Cardiac muscle cell (in vitro differentiated cells and primary cell): Measurements from ENCODE around the gene NR1H2. TPM values are rescaled to one million over a fixed set of nuclear protein-coding genes. Genes with fewer than 3 reads are reported as not detected.

Source experiments
- DNase-seq, 2 donors: peaks; one replicate each; pipeline versions ENCODE4 v3.0.0 to v3.0.0-alpha.2; 2010 to 2017; ENCODE audit warnings: low read depth in 1 of 2, low spot score in 1 of 2
- H3K27ac ChIP-seq: fragments of 200-600 bp; sonication (generic); 2 replicates; pipeline ENCODE4 v1.5.1; 2016
- H3K27me3 ChIP-seq: fragments of 200-600 bp; sonication (generic); 2 replicates; pipeline ENCODE4 v1.6.0; 2016; ENCODE audit warnings: control low read depth
- H3K36me3 ChIP-seq: fragments of 200-600 bp; sonication (generic); 2 replicates; pipeline ENCODE4 v1.5.1; 2016; ENCODE audit warnings: control low read depth
- H3K4me1 ChIP-seq: fragments of 200-600 bp; sonication (generic); 2 replicates; pipeline ENCODE4 v1.8.1; 2017; ENCODE audit warnings: low read depth, mild to moderate bottlenecking, mixed run types
- H3K4me3 ChIP-seq: fragments of 200-600 bp; sonication (generic); 2 replicates; pipeline ENCODE4 v1.5.1; 2016; ENCODE audit warnings: mild to moderate bottlenecking
- H3K9me3 ChIP-seq: fragments of 200-600 bp; sonication (generic); 2 replicates; pipeline ENCODE4 v1.5.1; 2017; ENCODE audit warnings: low read depth, mild to moderate bottlenecking, control low read depth
- polyA plus RNA-seq: library from polyadenylated mRNA; unstranded; fragments of >200 nt; fragmentation: Nextera tagmentation; extraction: Ambion mirVana; gene quantifications from 2 replicates; pipeline ENCODE4 v1.2.1, GENCODE V29; 2016
- total RNA-seq: library from RNA; depleted of rRNA; stranded (reverse); fragments of >200 nt; gene quantifications from 2 replicates; pipeline ENCODE4 v1.2.3, GENCODE V29; 2016
- TF ChIP-seq, protein P1 (sequence below): IDR thresholded peaks from 2 replicates; pipeline ENCODE4 v1.5.1; 2012; ENCODE audit warnings: low read depth, mild to moderate bottlenecking, low read length

The NR1H2 gene
- total and polyA plus RNA-seq, 2 experiments from 2014 or later, result 58.3 to 60.1 TPM

DNA sequence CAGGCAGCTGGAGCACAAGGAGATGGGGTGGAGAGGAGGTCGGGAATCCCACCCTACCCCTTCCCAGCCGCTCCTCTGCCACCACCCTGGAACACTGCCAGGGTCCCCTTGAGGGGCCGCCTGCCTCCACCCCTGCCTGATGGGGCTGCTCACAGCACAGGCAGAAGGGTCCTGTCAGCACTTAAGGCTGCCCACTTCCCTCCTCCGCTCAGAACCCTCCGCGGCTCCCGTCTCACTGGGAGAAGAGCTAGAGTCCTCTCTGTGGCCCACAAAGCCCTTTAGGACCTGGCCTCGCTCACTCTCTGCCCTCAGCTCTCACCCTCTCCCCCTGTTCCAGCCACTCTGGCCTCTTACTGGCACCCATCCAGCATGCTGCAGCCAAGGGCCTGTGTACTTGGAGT is 4.5 kb downstream of the NR1H2 start:
- H3K27ac ChIP-seq, result peak overlapping the region; percentile 74
- peaks cover 19% of the 10 kb centered on the region for H3K4me1 ChIP-seq
- H3K9me3 ChIP-seq, result no peaks in the 10 kb centered on the region
- TF ChIP-seq, protein P1, sequence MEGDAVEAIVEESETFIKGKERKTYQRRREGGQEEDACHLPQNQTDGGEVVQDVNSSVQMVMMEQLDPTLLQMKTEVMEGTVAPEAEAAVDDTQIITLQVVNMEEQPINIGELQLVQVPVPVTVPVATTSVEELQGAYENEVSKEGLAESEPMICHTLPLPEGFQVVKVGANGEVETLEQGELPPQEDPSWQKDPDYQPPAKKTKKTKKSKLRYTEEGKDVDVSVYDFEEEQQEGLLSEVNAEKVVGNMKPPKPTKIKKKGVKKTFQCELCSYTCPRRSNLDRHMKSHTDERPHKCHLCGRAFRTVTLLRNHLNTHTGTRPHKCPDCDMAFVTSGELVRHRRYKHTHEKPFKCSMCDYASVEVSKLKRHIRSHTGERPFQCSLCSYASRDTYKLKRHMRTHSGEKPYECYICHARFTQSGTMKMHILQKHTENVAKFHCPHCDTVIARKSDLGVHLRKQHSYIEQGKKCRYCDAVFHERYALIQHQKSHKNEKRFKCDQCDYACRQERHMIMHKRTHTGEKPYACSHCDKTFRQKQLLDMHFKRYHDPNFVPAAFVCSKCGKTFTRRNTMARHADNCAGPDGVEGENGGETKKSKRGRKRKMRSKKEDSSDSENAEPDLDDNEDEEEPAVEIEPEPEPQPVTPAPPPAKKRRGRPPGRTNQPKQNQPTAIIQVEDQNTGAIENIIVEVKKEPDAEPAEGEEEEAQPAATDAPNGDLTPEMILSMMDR, result no peak
- DNase-seq, result peak in 1 of 2 donors; percentile 93
- peaks cover 10% of the 10 kb centered on the region for H3K36me3 ChIP-seq
- no peak overlapping the region for H3K4me3 ChIP-seq
- no peaks in the 10 kb centered on the region for H3K27me3 ChIP-seq

DNA sequence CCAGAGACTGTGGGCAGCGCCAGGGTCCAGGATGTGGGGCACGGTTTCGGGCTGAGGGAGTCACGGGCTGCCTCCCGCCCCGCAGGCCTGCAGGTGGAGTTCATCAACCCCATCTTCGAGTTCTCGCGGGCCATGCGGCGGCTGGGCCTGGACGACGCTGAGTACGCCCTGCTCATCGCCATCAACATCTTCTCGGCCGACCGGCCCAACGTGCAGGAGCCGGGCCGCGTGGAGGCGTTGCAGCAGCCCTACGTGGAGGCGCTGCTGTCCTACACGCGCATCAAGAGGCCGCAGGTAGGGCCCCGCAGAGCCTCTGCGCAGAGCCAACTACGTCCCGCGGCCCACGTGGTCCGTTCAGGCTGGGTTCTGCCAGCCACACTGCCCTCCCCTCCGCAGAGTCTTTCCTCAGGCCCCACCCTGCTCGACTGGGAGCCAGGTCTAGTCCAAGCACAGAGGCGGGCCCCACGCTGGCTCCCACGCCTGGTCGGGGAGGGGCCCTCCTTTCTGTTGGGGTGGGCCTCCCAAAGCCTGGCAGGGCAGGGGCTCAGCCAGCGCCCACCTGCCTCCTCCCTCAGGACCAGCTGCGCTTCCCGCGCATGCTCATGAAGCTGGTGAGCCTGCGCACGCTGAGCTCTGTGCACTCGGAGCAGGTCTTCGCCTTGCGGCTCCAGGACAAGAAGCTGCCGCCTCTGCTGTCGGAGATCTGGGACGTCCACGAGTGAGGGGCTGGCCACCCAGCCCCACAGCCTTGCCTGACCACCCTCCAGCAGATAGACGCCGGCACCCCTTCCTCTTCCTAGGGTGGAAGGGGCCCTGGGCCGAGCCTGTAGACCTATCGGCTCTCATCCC is 5.8 kb downstream of the NR1H2 start:
- Histone ChIP-seq H3K27me3 (no peaks in the 10 kb centered on the region), H3K9me3 (no peaks in the 10 kb centered on the region), H3K36me3 (peaks cover 10% of the 10 kb centered on the region), H3K27ac (peak overlapping the region; percentile 74), H3K4me3 (no peak overlapping the region), H3K4me1 (peaks cover 19% of the 10 kb centered on the region)
- TF ChIP-seq, protein P1, result no peak
- no peak for DNase-seq

GRCh38 chr19:50383001-50383851 is 7.0 kb downstream of the NR1H2 start:
- no peaks in the 10 kb centered on the region for H3K27me3 ChIP-seq
- peaks cover 11% of the 10 kb centered on the region for H3K36me3 ChIP-seq
- H3K4me1 ChIP-seq, result peaks cover 19% of the 10 kb centered on the region
- H3K4me3 ChIP-seq, result peak overlapping the region; percentile 20
- TF ChIP-seq, protein P1, result no peak
- H3K27ac ChIP-seq, result peak overlapping the region; percentile 48
- no peak for DNase-seq
- no peaks in the 10 kb centered on the region for H3K9me3 ChIP-seq

- Histone ChIP-seq H3K9me3 (no peaks in the 10 kb centered on the region), H3K36me3 (peaks cover 7% of the 10 kb centered on the region), H3K27ac (peak within 1 kb of the TSS; percentile 48), H3K4me1 (peaks cover 19% of the 10 kb centered on the region), H3K4me3 (peak within 1 kb of the TSS; percentile 45), H3K27me3 (no peaks in the 10 kb centered on the region)
- peak; percentile 98 to 100 for DNase-seq
- TF ChIP-seq, protein P1, result no peak
Measured at GRCh38 chr19:50383852-50384684, 7.8 kb downstream of the NR1H2 start, which contains the start of gene POLD1. Gene POLD1 (plus strand): TSS chr19:50384347. CDS start chr19:50398852, 14,505 bp downstream.
